Activated CD4-positive, CD25-positive, alpha-beta regulatory T cell treated with anti-CD3 and anti-CD28 coated beads, Interleukin-2, amount 50 U/mL, for 16 hours (primary cell): ENCODE data around the gene MAP1A.
"Not testable (repeated sequence)": the region's sequence is repeated elsewhere in the genome, so short reads cannot be mapped to it uniquely, and the experiment has no call there.

Experiments used
- DNase-seq: peaks from one replicate; pipeline ENCODE4 v3.0.0-alpha.2; 2020; ENCODE audit warnings: low read depth, low spot score

The MAP1A gene

DNA sequence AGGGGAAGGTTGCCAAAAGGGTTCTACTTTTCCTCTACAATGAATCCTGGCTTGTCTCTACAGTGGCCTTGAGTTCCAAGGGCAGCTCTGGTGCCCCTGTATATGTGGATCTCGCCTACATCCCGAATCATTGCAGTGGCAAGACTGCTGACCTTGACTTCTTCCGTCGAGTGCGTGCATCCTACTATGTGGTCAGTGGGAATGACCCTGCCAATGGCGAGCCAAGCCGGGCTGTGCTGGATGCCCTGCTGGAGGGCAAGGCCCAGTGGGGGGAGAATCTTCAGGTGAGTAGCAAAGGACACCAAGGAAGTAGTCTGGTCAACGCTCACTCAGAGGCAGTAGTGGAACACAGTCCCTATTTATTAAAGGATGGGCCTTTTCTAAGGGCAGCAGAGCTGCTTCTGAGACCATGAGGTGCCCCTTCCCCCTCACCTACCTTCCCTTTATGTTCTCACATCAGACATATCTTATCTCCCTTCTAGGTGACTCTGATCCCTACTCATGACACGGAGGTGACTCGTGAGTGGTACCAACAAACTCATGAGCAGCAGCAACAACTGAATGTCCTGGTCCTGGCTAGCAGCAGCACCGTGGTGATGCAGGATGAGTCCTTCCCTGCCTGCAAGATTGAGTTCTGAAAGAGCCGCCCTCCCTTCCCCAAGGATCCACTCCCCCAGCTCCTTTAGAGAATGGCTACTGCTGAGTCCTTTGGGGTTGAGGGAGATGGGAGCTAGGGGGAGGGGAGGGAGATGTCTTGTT, 12.4 kb downstream of the MAP1A start:
- DNase-seq: no peak

DNA sequence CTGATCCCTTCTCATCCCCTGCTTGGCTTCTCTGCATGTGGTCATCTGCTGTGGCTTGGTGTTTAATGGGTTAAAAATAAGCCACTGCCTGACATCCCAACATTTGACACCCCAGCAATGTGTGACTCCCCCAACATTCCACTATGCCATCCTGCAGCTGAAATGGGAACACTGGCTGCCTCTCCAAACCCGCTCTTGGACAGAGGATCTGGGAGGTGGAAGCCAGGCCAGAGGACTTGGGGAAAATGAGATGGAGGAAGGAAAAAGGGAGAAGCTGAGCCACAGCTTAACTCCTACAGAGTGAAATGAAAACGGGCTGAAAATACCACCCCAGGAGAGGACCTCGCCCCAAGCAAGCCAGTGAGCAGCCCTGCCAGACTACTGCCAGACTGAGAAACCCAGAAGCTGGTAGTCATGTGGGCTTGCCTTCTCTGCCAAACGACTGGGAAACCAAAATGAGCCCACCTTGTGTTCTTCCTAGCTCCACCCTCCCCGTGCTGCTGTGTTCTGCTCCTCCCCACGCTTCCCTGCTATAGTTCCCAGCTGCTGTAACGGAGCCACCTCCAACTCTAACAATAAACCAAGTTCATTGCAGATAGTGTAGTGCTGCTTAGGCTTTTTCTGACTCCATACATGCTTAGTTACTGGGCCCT, 13.7 kb downstream of the MAP1A start:
- DNase-seq: no peak

DNA sequence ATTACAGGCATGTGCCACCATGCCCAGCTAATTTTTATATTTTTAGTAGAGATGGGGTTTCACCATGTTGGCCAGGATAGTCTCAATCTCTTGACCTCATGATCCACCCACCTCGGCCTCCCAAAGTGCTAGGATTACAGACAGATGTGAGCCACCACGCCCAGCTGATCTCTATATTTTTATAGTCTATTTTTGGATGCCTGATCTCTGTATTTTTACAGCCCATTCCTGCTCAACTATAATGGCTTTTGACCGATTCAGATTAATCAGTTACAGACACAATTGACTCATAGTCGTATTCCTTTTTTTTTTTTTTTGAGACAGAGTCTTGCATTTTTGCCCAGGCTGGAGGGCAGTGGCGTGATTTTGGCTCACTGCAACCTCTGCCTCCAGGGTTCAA, 15.4 kb downstream of the MAP1A start:
- DNase-seq: not testable (repeated sequence)

DNA sequence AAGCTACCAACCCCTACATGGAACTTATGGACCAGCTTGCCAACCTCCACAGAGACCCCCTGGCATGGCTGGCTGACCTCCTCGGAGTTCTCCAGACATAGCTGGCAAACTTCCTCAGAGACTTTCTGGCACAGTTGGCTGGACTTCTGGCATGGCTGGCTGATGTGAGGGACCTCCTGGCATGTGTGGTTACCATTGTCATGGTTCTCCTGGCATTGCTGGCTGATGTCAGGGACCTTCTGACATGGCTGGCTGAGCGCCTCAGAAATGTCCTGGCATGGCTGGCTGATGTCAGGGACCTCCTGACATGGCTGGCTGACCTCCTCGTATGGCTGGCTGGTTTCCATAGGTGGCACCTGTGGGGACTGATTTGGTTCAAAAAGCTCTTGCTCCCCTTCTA, 17.5 kb downstream of the MAP1A start:
- no peak for DNase-seq

DNA sequence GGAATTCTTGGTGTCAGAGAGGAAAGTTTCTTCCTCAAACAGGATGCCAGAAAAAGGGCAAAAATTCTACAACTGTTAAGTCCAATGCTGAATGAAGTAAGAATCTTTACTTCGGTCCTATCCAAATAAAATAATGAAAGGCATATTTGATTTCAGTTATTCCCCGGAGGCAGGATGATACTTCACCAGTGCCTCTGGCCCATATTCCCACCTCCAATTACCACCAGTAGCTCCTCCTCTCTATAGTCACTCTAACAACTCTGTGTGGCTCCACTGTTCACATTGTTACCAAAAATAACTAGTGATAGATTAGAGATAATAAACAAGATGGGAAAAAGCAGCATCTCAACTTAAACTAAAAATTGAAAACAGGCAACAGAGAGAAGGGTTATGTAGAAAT, 20.7 kb downstream of the MAP1A start:
- DNase-seq: no peak

DNA sequence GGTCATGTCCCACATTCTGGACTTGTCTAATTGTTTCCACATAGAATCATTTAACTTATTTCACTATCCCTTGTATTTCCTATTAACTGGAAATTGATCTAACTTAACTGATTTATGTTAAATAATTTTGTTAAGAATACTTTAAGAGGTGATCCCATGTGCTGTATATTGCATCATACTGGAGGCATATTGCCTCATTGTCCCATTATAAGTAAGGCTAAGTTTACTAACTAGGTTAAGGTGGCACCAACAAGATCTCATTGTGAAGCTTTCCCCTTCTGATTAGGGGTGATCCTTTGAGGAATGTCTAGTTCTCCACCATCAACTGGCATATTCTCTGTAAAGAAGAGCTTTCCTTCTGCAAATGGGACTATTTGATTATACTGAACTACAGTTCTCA, 24.4 kb downstream of the MAP1A start:
- DNase-seq: no peak

DNA sequence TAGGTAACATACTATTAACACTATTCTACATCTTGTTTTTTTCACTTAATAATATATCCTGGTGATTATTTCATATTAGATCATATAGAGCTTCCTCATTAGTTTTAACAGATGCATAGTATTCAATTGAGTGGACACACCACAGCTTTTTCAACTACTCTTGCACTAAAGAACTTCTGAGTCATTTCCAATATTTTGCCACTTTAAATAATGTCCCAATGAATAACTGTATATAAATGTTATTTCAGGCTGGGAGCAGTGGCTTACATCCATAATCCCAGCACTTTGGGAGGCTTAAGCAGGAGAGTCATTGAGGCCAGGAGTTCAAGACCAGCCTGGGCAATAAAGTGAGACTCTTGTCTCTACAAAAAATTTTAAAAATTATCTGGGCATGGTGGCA, 26.9 kb downstream of the MAP1A start:
- DNase-seq: no peak

DNA sequence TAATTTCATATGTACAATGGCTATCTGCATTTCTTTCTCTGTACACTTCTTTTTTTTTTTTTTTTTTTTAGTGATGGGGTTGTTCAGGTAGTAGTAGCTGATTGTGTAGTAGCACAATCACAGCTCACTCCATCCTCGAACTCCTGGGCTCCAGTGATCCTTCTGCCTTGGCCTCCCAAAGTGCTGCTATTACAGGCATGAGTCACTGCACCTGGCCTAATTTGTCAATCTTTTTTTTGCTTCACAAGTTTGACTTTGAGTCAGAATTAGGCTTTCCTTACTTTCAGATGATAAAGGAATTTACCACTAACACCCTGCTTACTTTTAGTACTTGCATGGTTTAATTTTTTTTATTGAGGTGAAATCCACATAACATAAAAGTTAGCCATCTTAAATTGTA, 28.0 kb downstream of the MAP1A start:
- no peak for DNase-seq

DNA sequence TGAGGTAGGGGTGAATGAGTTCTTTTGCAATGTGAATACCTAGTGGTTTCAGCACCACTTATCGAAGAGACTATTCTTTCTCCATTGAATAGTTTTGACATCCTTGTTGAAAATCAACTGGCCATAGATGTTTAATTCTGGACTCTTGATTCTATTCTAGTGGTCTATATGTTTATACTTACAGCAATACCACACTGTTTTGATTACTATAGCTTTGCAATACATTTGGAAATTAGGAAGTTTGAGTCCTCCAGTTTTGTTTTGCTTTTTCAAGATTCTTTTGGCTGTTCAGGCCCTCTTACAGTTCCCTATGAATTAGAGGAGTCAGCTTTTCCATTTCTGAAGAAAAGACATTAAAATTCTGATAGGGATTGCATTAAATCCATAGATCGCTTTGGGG, 30.1 kb downstream of the MAP1A start:
- no peak for DNase-seq

DNA sequence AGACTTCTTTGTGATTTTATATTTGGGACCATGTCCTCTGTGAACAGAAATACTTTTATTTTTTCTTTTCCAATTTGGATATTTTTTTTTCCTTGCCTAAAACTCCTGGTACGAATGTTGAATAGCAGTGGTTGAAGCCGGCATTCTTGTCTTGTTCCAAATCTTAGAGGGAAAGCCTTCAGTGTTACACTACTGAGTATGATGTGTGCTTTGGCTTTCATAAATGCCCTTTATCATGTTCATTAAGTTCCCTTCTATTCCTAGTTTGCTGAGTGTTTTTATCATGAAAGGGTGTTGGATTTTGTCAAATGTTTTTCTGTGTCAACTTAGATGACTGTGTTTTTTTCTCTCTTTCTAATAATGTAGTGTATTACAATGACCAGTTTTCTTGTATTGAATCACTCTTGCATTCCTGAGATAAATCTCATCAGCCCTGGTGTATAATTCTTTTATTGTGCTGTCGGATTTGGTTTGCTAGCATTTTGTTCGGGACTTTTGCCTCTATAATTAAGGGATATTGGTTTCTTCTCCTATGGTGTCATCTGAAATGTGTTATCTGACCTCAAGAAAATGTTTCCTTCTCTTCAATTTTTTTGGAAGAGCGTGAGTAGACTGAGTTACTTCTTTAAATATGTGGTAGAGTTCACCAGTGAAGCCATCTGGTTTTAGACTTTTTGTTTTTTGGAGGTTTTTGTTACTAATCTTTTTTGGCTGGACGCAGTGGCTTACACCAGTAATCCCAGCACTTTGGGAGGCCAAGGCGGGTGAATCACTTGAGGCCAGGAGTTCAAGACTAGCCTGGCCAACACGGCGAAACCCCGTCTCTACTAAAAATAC, 33.3 kb downstream of the MAP1A start:
- DNase-seq: no peak

DNA sequence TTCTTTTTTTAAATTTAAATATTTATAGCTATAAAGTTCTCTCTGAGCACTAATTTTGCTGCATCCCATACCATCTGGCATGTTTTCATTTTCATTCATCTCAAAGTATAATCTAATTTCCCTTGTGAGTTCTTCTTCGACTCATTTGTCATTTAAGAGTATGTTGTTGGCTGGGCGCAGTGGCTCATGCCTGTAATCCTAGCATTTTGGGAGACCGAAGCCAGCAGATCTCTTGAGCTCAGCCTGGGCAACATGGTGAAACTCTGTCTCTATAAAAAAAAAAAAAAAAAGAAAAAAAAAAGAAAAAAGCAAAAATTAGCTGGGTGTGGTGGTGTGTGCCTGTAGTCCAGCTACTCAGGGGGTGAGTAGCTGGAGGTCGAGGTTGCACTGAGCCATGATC, 34.8 kb downstream of the MAP1A start:
- DNase-seq: no peak

DNA sequence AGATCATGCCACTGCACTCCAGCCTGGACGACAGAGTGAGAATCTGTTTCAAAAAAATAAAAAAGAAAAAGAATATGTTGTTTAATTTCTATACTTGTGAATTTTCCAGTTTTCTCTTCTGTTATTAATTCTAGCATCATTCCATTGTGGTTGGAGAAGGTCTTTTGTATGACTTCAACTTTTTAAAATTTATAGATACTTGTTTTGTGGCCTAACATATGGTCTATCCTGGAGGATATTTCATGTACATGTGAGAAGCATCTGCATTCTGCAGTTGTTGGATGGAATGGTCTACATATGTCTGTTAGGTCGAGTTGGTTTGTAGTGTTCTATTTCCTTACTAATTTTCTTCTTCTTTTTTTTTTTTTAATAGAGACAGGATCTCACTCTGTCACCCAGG, 35.6 kb downstream of the MAP1A start:
- DNase-seq: no peak

DNA sequence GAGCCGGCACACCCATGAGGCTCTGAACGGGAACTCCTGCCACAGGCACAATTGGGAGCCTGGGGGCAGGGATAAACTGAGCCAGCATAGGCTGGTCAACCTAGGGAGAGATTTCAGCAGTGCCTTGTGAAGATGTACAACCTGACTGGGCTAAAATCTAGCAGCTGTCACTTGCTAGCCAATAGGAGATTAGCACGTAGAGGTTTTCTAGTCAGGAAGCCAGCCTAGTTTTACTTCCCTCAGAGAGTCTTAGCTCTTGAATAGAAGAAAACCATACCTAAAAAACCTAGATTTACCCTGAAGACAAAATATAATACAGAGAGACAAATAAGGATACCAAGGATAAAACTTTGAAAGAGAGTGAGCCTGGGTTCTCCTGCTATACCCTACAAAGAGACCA, 45.3 kb downstream of the MAP1A start:
- not testable (repeated sequence) for DNase-seq

DNA sequence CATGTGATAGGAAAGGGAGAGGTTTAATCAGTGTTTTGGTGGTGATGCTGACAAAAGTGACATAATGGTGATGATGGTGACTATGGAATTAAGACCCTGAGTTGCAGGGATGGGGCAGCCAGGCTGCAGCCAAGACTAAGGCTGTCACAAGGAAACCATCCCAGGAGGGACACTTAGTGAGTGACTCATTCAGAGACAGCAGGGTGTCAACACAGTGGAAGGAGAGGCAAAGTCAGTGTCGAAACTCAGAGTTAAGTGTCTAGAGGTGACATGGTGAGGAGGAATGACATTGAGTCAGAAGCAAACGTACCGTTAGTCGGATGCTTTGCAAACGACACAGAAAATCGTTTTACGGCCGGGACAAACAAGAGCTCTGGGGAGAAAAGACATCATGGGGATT, 46.4 kb downstream of the MAP1A start:
- DNase-seq: not testable (repeated sequence)

DNA sequence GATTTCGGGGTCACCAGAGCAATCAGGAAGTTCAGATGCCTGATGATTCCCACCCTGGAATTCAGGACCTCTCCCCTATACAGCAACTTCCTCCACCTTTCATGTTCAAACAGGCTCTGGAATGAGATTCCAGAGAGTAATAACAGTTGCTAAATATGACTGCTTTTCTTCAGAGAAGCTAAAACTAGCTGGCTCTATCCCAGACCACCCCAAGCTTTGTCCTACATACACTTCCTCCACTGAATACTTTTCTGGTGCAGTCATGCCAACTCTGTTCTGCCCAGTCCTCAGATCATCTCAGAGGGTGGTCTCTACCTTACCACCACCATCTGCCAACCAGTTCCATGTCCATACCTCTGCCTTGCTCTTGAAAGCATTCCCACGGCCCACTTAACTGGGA, 49.2 kb downstream of the MAP1A start:
- DNase-seq: not testable (repeated sequence)

DNA sequence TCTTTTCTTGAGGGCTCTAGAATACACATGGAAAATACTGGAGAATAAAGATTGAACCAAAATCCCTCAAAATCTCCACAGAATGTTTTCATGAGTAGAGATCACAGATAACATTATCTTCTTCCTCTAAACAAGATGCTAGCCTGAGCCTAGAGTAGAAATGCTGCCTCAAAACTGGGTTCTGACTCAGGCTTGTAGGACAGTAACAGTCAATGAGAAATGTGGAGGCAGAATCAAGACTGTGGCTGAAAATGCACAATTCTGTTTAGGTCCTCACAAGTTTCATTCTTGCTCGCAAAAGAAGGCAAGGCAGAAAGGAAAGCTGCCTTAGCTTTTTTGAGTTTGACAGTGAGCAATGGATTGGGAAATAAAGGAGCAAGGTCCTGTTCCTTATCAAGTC, 57.2 kb downstream of the MAP1A start:
- DNase-seq: not testable (repeated sequence)
